ENCODE measurements around the gene TMEM186.
A peak's percentile ranks its signal among the peaks of the same experiment; 100 is the strongest.
"Not testable (repeated sequence)": the region's sequence is repeated elsewhere in the genome, so short reads cannot be mapped to it uniquely, and the experiment has no call there.

TMEM186 gene, protein sequence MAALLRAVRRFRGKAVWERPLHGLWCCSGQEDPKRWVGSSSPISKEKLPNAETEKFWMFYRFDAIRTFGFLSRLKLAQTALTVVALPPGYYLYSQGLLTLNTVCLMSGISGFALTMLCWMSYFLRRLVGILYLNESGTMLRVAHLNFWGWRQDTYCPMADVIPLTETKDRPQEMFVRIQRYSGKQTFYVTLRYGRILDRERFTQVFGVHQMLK

DNA sequence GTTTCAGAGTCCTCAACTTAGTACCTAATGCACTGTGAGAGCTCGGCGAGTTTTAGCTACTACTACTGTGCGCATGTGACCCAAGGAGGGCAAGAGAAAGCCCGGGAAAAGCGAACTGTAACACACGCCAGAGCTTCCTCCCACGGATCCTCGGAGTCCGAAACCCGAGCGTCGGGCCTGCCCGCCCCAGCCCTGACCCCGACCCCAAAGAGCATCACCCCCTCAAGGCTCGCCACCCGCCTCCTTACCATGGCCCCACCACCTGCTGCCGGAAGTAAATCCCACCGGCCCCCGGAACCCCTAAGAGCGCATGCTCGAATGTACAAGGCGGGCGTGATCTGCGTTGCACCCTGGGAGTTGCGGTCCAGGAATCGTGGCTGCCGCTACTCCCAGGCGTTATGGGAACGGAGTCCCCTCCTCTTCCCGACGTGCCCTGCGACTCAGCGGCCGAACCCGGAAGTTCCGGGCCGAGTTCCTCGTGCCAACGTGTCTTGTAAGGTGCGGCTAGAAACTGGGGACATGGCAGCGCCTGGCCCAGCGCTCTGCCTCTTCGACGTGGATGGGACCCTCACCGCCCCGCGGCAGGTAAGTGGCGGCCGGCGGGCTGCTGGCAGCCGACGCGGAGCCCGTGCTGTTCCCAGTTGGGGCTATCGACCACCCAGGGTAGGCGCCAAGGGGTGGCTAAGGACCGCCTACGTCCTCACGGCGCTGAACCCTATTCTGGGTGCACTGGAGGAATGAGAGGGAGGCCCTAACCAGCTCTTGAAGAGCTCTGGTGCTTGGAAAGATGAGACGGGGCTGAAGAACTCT, at the start of gene TMEM186, which contains the start of gene PMM2:
Gene TMEM186 (minus strand): TSS at position 276 of the 810 bp plus-strand sequence. CDS start 25 bp downstream, at position 251.
Gene PMM2 (plus strand): TSS at position 476 of the 810 bp plus-strand sequence. CDS start 44 bp downstream, at position 520.
- peak within 1 kb of the TSS; percentile 95 for H3K9ac ChIP-seq
- H3K27ac ChIP-seq, result peak within 1 kb of the TSS; percentile 93
- no peaks in the 10 kb centered on the region for H3K9me3 ChIP-seq
- peaks cover 49% of the 10 kb centered on the region for H4K20me1 ChIP-seq
- H3K27me3 ChIP-seq, result no peaks in the 10 kb centered on the region
- peak within 1 kb of the TSS; percentile 99 for H3K4me2 ChIP-seq
- peak within 1 kb of the TSS; percentile 98 for H3K4me3 ChIP-seq
- peaks cover 46% of the 10 kb centered on the region for H3K4me1 ChIP-seq
- peaks cover 49% of the 10 kb centered on the region for H3K36me3 ChIP-seq
- TF ChIP-seq Cebpa-rat (IDR thresholded peaks at IDR 0.05), result no peak

DNA sequence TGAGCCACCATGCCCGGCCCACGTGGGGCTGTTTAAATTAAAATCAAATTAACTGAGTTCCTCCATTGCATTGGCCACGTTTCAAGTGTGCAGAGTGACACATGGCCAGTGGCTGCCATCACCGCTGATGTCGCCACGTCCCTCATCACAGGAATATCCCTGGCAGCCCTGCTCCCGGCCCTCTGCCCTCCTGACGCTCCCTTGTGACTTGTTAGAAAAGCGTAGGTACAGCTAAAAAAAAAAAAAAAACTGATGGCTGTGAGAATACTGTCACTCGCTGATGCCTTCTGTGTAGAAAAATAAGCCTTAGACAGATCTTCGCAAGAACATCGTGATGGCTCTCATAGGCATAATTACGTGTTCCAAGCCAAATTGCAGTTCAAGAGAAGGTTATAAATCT, 49.7 kb upstream of the TMEM186 start:
- Histone ChIP-seq H4K20me1 (peaks cover 30% of the 10 kb centered on the region), H3K36me3 (peaks cover 58% of the 10 kb centered on the region), H3K9me3 (no peaks in the 10 kb centered on the region), H3K27me3 (no peaks in the 10 kb centered on the region), H3K4me3 (no peak overlapping the region), H3K4me1 (peaks cover 78% of the 10 kb centered on the region), H3K4me2 (peak overlapping the region; percentile 22; the same call in 1 of the 2 replicates), H3K27ac (peak overlapping the region; percentile 59), H3K9ac (no peak overlapping the region)
- no peak for TF ChIP-seq Cebpa-rat (IDR thresholded peaks at IDR 0.05)

DNA sequence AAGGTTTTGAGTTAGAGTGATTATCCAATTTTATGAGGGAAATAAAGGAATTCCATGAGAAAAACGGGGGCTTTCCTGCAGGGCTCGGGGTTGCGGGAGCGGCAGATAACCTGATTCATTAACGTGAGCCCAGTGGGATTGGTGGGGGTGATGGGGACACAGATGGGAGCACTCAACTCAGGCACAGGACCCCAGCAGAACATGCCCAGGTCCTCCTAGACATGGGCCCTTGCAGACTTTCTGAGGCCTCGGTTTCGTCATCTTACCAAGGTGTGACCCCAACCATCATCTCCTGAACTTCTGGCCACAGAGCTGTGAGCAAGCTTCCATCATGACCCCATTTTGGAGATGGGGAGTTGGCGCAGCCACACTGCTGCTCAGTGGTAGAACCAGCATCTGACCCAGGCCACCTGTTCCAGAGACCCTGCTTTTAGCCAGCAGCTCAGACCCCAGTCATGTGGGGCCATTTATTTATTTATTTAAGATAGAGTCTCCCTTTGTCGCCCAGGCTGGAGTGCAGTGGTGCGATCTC, 49.0 kb upstream of the TMEM186 start:
- Histone ChIP-seq H4K20me1 (peaks cover 25% of the 10 kb centered on the region), H3K9ac (no peak overlapping the region), H3K9me3 (no peaks in the 10 kb centered on the region), H3K4me2 (peak overlapping the region; percentile 3; the same call in 1 of the 2 replicates), H3K27me3 (no peaks in the 10 kb centered on the region), H3K36me3 (peaks cover 52% of the 10 kb centered on the region), H3K27ac (peak overlapping the region; percentile 59), H3K4me1 (peaks cover 72% of the 10 kb centered on the region), H3K4me3 (no peak overlapping the region)
- no peak for TF ChIP-seq Cebpa-rat (IDR thresholded peaks at IDR 0.05)

DNA sequence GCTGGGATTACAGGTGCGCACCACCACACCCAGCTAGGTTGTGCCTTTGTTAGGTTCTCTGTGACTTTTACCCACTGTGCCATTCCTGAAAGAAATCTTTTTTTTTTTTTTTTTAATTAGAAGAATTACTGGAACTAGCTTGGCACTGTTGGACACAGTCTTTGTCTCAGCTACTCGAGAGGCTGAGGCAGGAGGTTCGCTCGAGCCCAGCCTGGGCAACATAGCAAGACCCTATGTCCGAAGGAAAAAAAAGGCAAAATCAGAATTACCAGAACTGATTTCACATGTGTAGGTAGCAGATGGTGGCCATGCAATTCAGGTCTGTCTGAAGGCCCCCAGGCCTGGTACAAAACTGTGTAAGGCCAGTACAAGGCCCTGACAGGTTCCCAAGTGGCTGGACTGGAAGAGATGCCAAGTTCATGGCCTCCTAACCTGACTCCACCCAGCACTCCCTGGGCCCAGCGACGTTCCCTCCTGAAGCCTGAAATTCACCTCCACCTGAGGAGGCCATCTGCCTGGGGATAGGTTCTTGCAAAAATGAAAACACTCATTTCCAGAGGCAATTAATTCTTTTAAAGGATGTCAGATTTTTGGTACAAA, 48.4 kb upstream of the TMEM186 start:
- Histone ChIP-seq H4K20me1 (peaks cover 19% of the 10 kb centered on the region), H3K9me3 (no peaks in the 10 kb centered on the region), H3K4me2 (peak overlapping the region; percentile 57), H3K9ac (no peak overlapping the region), H3K36me3 (peaks cover 48% of the 10 kb centered on the region), H3K27ac (peak overlapping the region; percentile 59), H3K4me1 (peaks cover 65% of the 10 kb centered on the region), H3K4me3 (no peak overlapping the region), H3K27me3 (no peaks in the 10 kb centered on the region)
- no peak for TF ChIP-seq Cebpa-rat (IDR thresholded peaks at IDR 0.05)

DNA sequence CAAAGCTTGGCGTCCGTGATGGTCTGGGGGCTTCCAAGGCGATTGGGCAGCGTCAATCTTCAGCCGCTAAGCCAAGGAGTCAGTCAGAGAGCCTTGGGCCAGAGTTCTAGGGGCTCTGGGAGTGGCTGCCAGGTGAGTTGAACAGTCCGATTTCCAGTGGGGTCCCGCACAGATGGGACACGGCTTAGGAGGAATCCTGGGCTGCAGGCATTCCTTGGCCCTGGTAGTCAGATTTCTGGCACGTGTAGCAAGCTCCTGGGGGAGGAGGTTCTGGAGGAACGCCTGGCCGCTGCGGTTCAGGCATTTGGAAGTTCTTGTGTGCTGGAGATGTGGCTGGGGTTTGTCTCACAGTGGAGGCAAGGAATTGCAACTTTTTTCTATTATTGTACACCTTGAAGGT, 45.9 kb upstream of the TMEM186 start:
- Histone ChIP-seq H3K36me3 (peaks cover 36% of the 10 kb centered on the region), H3K4me1 (peaks cover 40% of the 10 kb centered on the region), H4K20me1 (peaks cover 18% of the 10 kb centered on the region)
- H3K9ac ChIP-seq, H3K9me3 ChIP-seq, H3K4me3 ChIP-seq, H3K27me3 ChIP-seq, H3K27ac ChIP-seq, H3K4me2 ChIP-seq: not testable (repeated sequence)

DNA sequence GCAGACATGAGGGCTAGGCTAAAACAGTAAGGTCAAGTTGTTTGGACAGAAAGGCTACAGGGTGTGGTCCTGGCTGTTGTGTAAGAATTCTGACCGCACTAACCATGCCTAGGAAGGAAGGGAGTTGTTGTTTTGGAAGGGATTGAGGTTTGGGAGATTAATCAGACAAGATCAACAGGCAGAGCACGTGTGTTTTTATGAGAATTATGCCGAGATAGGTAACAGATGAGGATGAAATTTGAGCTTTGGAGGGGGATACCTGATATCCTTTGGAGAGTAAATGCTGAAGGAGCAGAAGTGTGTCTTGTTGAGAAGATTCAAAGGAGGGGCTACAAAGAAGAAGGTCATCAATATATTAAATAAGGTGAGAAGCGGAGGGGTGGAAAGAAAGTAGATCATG, 44.6 kb upstream of the TMEM186 start:
- Histone ChIP-seq H3K4me1 (peaks cover 28% of the 10 kb centered on the region), H4K20me1 (peaks cover 18% of the 10 kb centered on the region), H3K36me3 (peaks cover 31% of the 10 kb centered on the region)
- H3K27ac ChIP-seq, H3K9me3 ChIP-seq, H3K4me2 ChIP-seq, H3K9ac ChIP-seq, H3K4me3 ChIP-seq, H3K27me3 ChIP-seq: not testable (repeated sequence)

DNA sequence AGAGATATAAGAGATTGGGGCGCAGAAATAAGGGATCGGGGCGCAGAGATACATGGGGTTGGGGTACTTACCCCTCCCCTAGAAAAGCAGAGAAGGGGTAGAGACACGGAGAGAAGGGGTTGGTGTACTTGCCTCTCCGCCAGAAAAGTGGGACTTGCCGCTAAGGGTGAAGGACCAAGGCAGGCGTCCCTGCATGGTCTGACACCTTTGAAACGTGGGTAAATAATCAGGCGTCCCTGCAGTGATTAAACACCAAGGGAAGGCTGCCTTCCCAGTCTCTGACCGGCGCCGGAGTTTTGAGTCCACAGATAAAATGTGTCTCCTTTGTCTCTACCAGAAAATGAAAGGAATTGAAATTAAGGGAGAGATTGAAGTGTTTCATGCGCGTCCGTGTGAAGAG, 40.2 kb upstream of the TMEM186 start:
- H3K27me3 ChIP-seq, H3K27ac ChIP-seq, H3K9me3 ChIP-seq, H3K4me2 ChIP-seq, H4K20me1 ChIP-seq, H3K9ac ChIP-seq, H3K4me3 ChIP-seq: not testable (repeated sequence)
- H3K36me3 ChIP-seq, result peaks cover 14% of the 10 kb centered on the region; the same call in 1 of the 2 replicates
- H3K4me1 ChIP-seq, result peaks cover 24% of the 10 kb centered on the region

DNA sequence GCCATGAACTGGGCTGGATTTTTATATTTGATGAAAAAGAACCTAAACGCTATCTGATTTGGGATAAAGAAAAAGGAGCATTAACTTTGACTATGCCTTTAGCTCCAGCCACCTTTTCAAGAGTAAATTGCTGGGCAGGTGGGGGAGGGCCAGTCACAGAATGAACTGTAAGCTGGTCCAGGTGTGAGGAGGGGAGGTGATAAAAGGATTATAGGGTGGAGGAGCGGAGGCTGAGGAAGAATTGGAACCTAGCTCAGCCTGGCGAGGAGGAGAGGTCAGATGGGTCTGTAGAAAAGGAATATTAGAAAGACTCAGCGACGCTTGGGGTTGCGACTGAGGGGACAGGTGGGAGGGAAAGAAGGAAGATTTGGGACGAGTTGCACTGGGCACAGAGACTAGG, 39.4 kb upstream of the TMEM186 start:
- Histone ChIP-seq H3K36me3 (peaks cover 14% of the 10 kb centered on the region; the same call in 1 of the 2 replicates), H3K4me1 (peaks cover 32% of the 10 kb centered on the region)
- H3K9ac ChIP-seq, H3K9me3 ChIP-seq, H3K4me3 ChIP-seq, H3K27me3 ChIP-seq, H3K4me2 ChIP-seq, H3K27ac ChIP-seq, H4K20me1 ChIP-seq: not testable (repeated sequence)

DNA sequence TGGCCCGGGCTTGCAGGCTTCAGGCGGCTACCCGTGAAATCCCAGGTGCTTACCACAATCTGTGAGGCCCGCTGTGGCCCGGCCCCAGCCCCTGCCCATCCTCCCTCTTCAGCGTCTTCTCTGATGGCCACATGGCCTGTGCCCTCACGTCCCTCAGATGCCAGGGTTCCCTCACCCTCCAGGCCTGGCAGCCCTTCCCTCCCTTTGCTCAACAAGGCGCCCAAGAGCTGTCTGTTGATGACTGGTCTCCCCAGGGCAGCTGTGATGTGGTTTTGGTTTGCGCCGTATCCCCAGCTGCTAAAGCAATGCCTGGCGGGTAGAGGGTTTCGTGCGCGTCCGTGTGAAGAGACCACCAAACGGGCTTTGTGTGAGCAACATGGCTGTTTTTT, 35.3 kb upstream of the TMEM186 start:
- Histone ChIP-seq H3K4me3 (peak overlapping the region; percentile 55), H3K27ac (peak overlapping the region; percentile 88), H4K20me1 (no peaks in the 10 kb centered on the region), H3K4me2 (peak overlapping the region; percentile 89), H3K4me1 (peaks cover 69% of the 10 kb centered on the region), H3K27me3 (no peaks in the 10 kb centered on the region), H3K9ac (peak overlapping the region; percentile 70), H3K36me3 (peaks cover 27% of the 10 kb centered on the region), H3K9me3 (no peaks in the 10 kb centered on the region)
- no peak for TF ChIP-seq Cebpa-rat (IDR thresholded peaks at IDR 0.05)
